Measurements from ENCODE around the gene STUM.

GRCh38 chr1:226642421-226642820, 93.9 kb downstream of the STUM start:
- no peak for TF ChIP-seq SUZ12 (IDR thresholded peaks at IDR 0.05; ENCODE audit: extremely low read depth, insufficient read depth, insufficient read length)
- no peak for TF ChIP-seq YY1 (IDR thresholded peaks at IDR 0.05; ENCODE audit: insufficient read depth, insufficient read length)
- TF ChIP-seq ZNF274 (IDR thresholded peaks at IDR 0.05; ENCODE audit: low read depth, low read length): no peak

All from NT2/D1 (cell line).